Measurements from ENCODE around the gene POU3F3.

DNA sequence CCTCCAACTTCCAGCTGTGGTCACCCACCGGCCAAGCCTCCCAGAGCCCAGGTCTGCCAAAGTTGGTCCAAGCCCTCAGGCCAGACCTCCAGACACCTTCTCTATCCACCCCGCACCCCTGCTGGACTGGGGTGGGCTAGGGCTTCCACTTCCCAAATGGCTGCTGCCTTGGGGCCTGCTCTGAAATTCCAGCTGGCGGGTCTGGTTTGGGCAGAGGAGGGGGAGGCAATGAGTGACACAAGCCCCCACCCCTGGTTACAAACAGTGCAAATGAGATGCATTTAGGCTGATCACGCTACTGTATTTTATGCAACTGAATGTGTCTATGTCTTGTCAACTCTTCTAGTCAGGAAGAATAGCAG is 14.6 kb downstream of the POU3F3 start:
- TF ChIP-seq, protein P1, sequence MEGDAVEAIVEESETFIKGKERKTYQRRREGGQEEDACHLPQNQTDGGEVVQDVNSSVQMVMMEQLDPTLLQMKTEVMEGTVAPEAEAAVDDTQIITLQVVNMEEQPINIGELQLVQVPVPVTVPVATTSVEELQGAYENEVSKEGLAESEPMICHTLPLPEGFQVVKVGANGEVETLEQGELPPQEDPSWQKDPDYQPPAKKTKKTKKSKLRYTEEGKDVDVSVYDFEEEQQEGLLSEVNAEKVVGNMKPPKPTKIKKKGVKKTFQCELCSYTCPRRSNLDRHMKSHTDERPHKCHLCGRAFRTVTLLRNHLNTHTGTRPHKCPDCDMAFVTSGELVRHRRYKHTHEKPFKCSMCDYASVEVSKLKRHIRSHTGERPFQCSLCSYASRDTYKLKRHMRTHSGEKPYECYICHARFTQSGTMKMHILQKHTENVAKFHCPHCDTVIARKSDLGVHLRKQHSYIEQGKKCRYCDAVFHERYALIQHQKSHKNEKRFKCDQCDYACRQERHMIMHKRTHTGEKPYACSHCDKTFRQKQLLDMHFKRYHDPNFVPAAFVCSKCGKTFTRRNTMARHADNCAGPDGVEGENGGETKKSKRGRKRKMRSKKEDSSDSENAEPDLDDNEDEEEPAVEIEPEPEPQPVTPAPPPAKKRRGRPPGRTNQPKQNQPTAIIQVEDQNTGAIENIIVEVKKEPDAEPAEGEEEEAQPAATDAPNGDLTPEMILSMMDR (conservative IDR thresholded peaks at IDR 0.05 in 1 of 2, IDR thresholded peaks at IDR 0.05 in 1 of 2; ENCODE audit: extremely low read depth in 1 of 2, insufficient read depth in 1 of 2, low read depth in 1 of 2, low read length in 2 of 2): no peak
- TF ChIP-seq EZH2 (IDR thresholded peaks at IDR 0.05; ENCODE audit: borderline replicate concordance, low read length): no peak

Measured in mammary epithelial cell (primary cell).